ENCODE measurements around the gene ALX3.
"Not testable (repeated sequence)": the region's sequence is repeated elsewhere in the genome, so short reads cannot be mapped to it uniquely, and the experiment has no call there.

The ALX3 gene

DNA sequence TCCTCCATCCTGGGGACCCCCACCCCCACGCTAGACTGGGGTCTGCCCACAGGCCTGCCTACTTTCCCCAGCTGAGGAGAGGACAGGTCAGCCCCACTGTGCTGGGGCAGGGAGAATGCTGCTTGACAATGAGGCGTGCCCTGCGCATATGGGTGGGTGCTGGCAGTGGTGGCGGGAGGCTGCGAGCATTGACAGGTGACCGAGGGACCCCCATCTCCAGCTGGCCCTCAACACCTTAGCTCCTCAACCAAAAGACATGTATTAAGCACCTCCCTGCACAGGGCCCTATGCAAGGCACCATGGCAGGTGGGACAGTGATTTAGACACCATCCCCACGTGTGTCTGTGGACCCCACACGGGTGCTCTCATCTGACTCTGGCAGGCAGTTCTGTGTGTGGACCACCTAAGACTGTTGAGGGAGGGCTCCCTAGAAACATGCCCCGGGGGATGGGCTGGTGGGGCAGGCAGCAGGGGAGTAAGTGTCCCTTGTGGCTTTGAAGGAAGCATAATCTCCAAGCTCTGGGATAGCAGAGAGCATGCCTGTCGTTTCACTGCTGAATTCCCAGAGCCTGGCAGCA lies 18.4 kb upstream of the ALX3 start:
- DNase-seq = no peak

DNA sequence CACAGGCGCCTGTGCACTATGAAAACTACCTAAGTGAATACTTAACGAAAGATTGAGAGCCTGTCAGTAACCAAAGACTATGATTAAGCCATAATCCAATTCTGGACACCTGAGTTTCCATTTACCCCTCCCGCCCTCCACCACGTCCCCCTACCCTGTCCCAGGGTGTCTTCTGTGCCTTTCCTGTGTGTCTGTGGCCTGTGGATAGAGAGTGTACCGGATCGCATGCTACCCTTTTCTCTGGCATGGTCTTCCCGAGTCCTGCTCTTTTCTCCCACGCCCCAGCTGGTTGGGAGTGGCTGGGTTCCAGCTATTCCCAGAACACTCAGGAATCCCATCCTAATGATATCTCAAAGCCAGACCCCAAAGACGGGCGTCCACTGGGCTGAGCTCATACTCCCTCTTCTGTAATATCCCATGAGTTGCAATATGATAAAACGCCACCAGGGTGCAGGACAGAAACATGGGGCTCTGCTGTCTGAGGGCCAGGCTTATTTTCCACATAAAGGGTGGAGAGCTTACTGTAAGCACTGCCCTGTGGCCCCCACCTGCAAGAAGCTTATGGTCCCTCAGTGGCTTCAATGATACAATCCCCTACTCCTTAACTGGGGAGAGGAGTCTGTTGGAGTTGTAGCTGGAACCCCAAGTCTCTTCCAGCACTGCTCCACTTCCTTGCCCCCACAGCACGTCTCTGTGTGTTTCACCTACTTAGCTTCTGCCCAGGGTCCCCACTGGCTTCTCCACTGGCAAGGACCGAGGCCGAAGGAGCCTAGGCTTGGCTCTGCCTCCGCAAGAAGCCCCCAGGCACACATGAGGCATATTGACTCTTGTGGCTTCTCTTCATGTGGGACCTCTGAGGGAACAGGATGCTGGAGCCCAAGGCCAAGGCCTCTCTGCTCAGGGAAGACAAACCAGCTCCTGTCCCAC lies 17.6 kb upstream of the ALX3 start:
- DNase-seq = peak; percentile 72

DNA sequence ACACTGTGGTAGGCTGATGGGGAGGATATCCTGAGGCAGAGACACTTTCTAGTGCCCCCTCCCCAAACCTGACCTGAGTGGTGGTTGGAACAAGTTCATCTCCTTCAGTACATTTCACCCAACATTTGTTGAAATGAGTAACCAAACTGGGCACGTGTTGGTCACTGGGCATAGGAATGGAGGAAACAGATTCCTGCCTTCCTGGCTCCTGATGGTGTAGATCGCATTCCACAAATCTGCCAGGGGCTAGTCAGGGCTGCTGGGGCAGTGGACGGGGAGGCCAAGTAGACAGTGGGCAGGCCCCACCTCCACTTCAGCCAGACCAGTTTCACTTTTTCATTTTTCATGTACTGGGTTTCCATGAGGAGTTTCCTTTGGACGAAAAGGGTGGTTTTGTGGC lies 16.5 kb upstream of the ALX3 start:
- no peak for DNase-seq

DNA sequence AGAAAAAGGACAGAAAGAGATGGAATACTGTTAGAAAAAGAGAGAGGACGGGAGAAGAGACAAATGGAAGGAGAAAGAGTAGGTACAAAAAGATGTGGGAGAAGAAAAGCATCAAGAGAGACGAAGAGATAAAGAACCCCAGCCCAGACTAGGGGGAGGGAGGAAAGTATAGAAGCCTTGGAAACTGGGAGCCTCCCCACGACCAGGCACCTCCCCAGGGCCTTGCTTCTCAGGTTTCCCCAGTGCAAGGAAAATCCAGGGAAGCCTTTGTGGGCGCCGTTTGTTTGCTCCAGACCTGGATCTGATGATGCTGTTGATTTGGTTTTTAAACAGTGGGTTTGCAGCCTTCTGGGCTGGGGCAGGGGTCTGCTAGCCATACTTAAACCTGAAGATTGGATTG lies 15.2 kb upstream of the ALX3 start:
- no peak for DNase-seq

DNA sequence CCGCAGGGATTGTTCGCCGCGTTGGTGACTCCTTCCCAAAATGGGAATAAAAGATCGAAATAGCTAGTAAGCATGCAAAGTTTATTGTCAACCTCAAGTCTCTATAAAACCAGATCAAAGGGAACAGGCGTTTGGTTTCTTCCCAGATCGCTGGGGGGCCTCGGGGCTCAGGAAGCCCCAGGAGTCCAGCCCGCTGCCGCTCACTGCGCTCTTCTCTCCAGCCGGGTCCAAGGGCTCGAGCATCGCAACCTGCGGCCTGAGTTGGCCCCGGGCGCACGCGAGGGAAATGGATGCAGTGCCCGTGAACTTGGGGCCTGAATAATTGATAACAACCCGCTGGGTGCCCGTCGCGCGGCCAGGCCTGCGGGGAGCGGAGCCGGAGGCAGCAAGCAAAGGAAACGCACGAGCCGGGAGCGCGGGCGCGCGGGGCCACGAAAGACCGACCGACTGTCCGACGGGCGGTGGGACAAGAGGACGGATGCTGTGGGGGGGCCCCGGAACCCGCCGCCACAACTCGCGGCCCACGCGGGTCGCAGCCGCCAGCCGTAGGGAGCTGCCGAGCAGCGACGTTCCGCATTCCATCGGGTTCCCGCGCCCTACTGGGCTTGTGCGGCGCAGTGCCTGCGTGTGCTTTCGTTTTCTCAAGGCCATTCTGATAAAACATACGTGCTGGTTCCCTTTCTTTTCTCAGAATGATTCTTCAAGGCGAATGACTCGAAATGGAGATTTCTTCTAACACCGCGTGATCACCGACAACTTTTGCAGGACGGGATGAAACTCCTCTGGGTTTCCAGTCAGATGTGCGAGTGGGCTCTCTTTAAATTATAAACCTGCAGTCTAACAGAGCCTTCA lies 14.0 kb upstream of the ALX3 start:
- DNase-seq = no peak

DNA sequence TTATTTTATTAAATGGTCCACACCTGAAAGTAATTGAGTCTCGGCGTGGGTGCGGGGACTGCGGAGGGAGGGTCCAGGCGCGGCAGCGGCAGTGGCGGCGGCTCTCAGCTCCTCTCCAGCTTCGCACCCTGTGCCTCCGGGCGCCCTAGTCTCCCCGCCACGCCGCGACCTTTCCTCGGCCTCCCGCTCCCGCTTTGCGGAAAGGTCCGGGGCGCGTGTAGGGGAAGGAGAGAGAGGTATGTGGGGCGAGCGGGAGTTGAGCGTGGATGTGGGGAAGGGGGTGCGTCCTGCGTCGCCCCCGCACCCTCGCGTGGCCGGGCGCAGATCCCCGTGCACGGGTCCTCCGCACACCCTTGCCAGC lies 13.4 kb upstream of the ALX3 start:
- no peak for DNase-seq

DNA sequence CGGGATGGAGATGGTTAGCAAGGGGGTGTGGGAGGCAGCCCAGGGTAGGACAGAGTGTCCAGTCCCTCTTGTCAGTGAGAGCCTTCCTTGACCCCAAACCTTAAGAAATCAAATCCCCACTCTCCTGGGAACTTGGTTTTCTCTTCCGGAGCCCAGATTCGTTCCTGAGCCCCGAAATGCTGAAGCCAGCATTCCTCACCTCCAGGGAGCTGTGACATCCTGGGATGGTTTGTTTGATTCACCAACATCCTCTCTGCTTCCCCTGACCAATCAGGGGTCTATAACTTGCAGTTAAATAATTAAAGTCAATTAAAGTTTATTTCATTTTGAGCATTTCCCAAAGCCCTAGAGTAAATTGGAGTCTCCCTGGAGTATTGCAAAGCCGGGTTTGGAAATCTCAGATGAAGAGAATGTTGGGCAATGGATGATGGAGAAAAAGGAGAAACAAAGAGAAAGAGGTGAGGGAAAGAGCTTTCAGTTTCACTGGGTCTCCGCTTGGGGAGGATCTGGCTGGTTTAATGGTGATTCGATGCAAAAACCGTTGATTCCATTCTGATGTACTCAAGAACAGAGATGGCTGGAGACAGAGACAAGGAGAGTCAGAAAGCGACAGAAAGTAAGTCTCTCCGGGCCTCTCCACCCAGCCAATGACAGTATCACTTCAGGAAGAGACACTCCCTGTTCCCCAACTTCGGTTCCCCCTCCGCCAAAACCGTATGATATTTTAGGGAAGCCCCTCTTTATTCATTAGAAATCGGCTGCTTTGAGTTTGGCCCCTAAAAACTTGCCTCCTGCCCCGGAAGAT lies 12.8 kb upstream of the ALX3 start:
- no peak for DNase-seq

DNA sequence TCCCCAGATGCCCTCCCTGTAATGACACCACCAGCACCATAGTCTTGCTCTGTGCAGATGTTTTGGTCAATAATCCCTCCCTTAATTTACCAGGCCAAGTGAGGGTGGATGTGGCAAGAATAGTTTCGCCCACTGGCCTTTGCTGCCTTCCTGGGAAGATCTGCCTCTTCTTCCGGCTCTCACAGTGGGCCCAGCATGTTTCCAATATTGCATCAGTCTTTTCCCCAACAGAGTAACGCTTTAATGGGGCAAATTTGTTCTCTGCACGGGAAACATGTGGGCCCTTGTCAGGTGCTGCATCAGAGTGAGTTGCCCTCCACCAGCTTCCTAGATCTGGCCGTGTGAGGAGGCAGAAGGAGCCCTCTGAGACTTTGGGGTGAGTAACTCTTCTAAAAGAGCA lies 12.0 kb upstream of the ALX3 start:
- no peak for DNase-seq

DNA sequence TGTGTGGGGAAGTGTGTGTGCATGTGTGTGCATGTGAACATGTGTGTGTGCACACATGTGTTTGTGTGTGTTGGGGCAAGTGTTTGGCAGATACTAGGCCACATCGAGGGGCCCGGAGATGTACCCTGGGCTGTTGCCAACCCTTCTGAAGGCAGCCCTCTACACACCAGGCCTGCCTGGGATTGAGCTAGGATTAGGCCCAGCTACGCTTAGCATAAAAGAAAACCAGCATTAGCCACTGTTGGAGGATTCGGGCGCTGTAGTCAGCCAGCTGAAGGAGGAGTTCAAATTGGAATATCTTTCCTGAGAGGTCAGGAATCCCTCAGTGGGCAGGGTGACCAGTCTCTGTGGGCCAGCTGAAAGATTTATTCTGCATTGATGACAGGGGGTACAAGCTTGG lies 10.6 kb upstream of the ALX3 start:
- no peak for DNase-seq

DNA sequence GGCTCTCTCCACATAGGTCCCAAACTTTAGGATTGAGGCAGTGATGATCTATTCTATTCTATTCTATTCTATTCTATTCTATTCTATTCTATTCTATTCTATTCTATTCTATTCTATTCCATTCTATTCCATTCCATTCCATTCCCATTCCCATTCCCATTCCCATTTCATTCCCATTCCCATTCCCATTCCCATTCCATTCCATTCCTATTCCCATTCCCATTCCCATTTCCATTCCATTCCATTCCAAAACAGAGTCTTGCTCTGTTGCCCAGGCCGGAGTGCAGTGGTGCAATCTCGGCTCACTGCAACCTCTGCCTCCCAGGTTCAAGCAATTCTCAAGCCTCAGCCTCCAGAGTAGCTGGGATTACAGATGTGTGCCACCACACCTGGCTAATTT lies 9.5 kb upstream of the ALX3 start:
- not testable (repeated sequence) for DNase-seq

DNA sequence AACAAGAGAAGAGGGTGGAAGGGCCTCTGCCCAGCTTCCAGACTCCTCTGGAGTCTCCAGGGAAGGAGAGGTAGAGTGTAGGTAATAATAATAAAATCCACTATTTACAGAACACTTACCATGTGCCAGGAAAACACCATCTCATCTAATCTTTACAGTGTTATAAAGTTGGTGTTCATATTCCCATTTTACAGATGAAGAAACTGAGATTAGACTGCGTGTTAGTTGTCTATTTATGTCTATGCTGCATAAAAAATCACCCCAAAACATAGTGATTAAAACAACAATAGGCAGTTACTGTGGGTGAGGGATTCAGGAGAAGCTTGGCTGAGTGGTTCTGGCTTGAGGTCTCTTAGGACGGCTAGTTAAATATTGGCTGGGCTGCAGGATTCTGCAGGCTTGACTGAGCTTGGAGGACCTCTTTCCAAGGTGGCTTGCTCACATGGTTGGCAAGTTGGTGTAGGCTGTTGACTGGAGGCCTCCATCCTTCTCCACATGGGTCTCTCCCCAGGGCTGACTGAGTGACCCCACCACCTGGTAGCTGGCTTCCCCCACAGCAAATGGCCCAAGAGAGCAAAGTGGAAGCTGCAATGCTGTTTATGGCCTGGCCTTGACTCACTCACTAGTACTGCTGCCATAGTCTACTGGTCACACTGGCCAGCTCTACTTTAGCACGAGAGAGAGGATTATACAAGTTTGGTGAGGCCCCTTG lies 6.5 kb upstream of the ALX3 start:
- DNase-seq = no peak

DNA sequence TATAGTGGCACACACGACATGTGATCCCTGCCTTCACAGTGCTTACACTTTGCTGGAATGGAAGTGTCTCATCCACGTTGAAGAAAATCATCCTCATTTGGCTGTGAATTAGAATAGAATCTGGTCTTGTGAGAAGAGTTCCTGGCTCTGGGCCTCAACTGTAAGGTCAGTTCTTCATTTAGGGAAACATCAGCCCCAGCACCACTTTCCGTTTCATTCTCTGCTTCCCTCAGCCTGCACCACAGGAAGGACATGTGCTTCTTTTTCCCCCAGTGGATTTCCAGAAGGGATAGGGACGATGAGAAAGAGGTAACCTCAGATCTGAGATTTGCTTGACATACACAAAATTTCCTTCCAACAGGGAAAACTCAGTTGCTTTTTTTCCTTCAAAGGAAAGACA lies 3.7 kb upstream of the ALX3 start:
- no peak for DNase-seq

DNA sequence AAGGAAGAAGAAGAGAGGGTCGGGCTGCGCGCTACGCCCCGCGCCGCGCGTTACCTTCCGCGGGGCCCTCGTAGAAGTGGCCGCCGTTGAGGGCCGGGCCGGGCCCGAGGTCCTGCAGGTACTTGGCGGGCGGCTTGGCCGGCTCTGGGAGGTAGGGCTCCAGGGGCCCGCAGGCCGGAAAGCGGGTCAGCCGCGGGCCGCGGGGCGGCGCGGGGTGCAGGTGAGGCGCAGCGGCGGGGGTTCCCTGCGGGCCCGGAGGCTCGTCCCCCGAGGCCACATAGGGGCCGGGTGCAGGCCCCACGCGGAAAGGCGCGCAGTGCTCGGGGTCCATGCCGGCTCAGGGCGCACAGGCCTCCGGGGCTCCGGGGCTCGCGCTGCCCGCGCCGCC lies 196 bp downstream of the ALX3 start:
- no peak for DNase-seq

DNA sequence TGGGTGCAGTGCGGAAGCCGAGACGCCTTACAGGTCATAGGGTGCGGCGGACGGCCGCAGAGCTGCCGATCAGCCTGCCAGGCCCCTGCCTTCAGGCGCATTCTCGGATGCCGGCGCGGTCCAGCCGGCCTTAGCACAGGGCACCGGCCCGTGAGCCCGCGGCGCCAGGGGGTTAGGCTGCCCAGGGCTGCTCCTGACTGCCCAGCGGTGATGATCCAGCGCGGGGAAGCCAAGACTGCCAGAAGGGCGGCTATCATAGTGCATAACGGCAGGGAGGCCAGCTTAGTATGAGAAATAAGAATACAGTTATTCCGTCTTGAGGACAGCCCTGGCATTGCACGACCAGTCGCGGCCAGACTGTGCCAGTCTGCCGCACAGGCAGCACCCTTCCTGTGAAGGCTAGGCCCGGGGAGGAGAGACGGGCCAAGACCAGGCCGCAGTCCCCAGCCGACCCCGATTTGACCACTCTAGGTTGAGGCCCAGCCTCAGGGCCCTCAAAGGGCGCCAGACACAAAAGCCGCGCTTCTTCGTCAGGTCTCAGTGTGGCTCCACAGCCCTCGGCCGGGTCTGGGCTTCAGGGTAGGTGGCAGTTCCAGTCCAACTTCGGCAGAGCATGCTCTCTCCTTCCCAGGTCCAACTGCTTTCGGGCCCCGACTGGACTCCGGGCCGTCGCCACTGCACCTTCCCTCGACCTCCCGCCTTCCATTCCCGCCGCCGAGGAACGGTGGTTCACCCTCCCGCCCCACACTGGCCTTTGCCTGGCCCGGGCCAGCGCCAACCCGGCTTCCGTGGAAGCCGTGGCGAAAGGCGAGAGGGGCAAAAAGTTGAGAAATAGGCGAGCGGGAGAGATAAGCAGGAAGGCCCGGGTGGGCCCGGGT lies 829 bp downstream of the ALX3 start:
- DNase-seq = no peak

DNA sequence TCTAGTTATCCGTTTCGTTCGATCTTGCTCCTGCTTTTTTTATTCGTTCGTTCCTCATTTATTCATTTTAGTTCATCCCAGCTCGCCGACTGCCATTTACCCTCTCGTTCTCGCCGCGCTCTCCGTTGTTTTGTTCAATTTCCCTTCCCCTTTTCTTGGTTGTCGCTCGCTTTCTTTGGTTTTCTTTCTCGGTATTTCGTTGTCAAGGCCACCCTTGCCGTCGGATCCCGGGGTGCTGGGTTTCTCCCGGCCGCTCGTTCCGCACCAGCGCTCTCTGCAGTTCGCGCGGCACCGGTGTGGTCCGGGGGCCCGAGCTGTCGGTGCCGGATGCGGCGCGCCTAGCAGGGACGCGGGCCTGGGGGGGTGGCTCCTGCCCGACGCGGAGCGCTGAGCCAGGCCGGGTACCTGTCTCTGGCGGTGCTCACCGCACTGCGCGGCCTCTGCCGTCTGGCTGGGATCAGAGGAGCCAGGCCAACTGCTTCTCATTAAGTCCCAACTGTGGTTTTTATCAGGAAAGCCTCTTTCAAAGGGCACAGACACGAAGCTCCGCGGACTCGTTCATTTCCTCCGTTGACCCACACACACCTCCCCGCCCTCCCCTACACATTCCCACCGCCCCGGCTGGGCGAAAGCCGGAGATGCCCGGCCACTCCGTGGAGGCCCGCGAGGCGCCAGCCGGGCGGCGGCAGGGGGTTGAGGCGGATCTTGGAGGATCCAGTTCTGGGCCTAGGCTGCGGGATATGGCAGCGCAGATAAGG lies 1.6 kb downstream of the ALX3 start:
- no peak for DNase-seq

DNA sequence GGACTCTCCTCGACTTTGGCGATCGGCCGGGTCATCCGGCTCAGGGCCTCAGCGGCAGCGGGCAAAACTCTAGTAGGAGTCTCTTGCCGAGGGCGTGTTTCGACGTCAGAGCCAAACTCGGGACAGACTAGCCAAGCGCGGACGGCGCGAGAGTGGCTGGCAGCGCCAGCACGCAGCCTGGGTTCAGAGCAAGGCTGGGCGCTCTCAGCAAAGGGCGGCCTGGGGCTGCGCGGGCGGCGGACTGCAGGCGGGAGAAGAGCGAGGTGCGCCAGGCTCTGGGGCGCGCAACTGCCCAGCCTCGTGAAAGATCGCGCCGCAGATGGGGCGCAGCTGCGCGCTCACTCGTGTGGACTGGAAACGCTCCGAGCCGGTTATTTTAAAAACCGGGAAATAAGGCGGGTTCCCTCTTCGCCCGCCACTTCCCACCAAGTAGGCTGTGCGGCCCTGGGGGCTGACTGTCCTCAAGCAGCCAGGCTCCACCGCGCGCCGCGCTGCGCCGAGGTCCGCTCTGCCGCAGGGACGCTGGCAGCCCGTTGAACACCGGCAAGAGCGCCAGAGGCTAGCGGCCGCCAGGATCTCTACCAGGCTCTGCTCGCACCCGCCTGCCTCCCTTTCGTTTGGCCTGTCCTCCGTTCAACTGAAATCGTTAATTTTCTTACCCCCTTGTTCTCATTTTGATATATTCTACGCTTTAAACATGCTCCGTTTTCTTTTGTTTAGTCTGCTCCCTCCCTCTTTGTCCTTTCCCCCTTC lies 2.4 kb downstream of the ALX3 start:
- no peak for DNase-seq

DNA sequence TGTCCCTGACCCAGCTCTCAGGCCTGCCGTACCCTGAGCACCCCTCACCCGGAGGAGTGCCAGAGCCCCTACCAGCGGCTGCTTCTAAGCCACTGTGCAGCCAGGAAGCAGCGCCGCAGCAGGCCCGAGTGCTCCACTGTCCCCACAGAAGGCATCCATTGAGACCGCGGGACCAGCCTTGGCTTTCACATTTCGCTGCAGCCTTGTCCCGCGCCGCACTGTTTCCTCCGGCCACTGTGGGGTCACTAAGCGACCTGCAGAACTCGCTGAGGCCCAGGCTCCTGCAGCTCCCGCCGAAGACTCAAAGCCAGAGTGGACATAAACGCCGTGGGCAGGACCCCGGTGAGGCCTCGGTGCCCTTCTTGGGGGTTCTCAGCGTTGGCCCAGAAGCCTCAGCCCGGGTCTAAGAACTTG lies 3.0 kb downstream of the ALX3 start:
- no peak for DNase-seq

DNA sequence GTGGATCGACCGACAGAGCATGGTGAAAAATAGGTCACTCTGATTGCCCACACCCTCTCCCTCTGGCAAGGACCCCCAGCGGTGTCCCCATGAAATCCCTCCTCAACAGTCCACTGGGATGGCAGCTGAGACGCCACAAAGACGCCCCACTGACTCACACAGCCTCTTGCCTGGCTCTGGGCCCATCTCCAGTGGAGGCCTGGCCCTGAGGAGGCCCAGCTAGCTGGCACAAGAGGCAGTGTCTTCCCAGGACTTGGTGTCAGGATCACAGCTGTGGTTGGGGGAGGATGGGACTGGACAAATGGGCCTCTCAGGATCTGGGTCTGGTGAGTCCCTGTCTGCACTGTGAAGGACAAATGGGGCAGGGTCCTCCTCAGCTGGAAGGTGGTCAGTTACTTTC lies 4.6 kb downstream of the ALX3 start:
- DNase-seq = no peak

DNA sequence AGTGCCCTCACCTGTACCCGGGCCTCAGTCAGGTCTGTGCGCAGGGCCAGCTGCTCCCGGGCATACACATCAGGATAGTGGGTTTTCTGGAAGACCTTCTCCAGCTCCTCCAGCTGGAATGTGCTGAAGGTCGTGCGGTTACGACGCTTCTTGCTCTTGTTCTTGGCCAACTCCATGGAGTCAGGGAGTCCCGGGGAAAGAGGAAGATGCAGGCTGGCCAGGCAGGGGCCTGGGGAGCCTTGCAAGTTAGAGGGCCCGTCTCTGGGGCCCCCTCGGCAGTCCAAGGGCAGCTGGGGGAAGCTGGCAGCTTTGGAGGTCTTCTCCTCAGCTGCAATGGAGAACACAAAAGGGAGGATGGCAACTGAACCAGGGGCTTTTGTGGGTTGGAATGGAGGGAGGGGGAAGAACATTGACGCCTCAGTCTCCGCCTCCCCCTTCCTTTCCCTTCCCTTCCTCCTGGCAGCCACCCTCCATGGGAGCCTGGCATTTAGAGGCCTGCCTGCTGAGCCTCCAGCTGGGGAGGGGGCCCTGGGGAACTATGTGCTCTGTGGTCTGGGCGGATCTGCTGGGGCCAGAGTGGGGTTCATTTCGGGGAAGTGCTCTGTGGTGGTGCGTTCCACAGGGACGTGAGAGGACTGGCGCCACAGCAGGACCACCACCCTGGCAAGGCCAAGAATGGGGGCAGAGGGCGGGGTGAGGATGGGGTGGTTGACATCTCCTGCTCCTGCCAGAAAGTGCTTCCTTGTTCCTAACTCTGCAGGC lies 5.7 kb downstream of the ALX3 start:
- no peak for DNase-seq
